ENCODE measurements around the gene VARS2.
"Not testable (repeated sequence)": the region's sequence is repeated elsewhere in the genome, so short reads cannot be mapped to it uniquely, and the experiment has no call there.

VARS2 gene

DNA sequence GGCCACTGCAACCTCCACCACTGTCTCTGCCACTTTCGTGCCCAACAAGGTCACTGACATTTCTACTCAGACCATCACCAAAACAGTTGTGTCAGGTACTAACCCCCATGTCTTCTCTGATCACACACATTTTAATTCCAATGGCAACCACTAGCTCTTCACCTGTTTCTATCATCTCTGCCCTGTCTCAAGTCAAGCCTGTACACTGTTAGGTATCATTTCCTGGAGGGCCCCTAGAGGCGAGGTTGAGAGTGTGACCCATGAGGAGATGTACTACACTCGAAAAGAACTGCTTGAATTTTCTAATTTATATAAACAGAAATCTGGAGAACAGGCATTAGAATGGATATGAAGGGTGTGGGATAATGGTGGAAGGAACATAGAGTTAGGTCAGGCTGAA is 52.1 kb downstream of the VARS2 start:
- no peak for DNase-seq

DNA sequence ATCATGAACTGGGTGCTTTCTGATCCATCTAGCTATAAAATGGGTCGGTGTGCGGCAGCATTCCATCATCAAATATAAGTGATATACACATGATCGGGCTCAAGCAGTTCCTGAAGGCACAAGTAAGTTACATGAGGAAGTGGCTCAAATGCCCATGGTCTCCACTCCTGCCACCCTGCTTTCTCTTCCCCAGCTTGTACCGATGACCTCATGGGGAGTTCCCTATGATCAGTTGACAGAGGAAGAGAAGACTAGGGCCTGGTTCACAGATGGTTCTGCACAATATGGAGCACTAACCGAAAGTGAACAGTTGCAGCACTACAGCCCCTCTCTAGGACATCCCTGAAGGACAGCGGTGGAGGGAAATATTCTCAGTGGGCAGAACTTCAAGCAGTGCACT is 55.1 kb downstream of the VARS2 start:
- DNase-seq = not testable (repeated sequence)

DNA sequence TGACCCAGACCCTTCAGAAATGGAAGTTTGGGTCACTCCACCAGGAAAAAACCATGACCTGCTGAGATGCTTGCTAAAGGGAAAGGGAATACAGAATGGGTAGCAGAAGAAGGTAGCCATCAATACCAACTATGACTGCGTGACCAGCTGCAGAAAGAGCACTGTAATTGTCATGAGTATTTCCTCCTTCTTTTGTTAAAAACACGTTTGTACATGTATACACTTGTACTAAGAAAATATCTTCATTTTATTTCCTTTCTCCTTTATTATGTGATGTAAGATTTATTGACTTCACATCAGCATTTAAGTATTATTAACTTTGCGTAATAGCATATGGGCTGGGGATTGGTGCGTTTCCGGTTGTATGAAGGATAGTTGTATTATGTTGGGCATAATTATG is 56.9 kb downstream of the VARS2 start:
- no peak for DNase-seq

DNA sequence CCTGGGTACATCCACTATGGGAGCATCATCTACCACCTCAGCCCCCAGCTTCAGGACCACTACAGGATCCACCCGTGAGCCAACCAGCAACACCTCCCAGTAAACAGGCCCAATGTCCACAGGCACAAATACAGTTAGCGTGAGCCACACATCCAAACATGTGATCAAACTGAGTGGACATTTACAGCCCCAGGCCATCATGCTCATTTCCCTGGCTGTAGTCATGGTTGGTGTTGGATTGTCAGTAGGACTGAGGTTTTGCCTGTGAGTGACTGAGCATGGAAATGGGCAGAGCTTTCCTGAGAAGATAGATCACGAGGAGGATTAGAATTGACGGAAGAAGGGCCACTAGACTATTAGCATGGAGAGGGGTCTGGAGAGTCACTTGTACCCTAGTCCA is 58.8 kb downstream of the VARS2 start:
- no peak for DNase-seq

DNA sequence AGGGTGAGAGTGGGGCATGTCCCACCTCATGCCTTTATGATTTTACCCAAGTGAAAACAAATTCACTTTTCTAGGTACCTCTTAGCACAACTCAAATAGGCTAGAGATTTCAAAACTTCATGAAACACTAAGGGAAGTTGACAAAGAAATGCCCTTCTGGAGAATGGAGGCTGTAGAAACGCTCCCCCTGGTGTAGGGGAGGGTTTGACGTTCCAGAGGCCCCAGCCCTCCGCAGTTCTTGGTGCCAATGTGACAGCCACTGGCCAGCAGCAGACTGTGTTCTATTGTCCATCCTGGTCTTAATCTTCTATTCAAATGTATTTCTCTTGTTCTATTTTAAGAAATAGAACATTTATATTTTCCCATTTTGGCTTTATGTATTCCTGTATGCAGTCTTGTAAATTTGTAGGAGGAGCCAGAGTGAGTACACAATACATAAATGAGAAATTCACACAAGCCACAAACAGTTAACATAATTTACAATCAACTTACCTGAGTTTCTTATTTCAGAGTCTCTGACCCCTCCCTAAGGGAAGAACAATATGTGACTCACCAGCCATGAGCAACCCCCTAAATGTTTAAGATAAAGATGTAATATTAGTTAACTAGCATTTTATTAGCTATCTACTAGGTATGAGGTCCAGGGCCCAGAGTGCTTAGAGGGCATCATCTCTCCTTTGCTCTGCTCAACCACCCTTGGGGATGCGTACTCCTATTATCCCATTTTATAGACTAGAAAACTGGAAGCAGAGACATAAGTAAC is 60.6 kb downstream of the VARS2 start:
- no peak for DNase-seq
